LNCaP clone FGC (cell line): ENCODE results near the gene ANXA6.
A peak's percentile ranks its signal among the peaks of the same experiment; 100 is the strongest.

Experiments
- DNase-seq: peaks from one replicate; pipeline ENCODE4 v3.0.0-alpha.2; 2011; ENCODE audit warnings: low read depth
- H3K4me3 ChIP-seq: 2 replicates; pipeline ENCODE4 v1.5.1; 2011; ENCODE audit warnings: mild to moderate bottlenecking, low read depth, low read length, control low read depth
- TF ChIP-seq, protein P1 (sequence below): IDR thresholded peaks from 2 replicates; pipeline ENCODE4 v1.5.1; 2012; ENCODE audit warnings: mild to moderate bottlenecking; ENCODE audit not compliant: control insufficient read depth, insufficient read depth; ENCODE audit errors: extremely low read depth

ANXA6 gene

DNA sequence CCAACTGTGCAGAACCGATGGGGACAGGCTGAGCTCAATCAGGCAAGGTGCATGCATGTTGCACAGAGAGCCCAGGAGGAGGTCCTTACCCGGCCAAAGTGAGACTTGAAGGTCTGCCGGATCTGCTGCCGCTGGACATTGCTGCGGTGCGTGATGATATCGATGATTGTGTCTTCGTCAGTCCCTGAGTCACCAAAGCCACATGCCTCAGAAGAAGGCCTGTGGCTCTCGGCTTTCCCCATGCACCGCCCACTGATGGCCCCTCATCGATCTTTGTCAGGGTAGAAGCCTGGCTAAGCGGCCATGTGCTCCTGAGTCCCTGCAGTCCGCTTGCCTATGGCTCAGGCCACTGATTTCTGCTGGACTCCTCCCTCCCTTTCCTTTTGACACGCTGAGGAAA is 34.8 kb downstream of the ANXA6 start:
- no peak overlapping the region for H3K4me3 ChIP-seq
- TF ChIP-seq, protein P1, sequence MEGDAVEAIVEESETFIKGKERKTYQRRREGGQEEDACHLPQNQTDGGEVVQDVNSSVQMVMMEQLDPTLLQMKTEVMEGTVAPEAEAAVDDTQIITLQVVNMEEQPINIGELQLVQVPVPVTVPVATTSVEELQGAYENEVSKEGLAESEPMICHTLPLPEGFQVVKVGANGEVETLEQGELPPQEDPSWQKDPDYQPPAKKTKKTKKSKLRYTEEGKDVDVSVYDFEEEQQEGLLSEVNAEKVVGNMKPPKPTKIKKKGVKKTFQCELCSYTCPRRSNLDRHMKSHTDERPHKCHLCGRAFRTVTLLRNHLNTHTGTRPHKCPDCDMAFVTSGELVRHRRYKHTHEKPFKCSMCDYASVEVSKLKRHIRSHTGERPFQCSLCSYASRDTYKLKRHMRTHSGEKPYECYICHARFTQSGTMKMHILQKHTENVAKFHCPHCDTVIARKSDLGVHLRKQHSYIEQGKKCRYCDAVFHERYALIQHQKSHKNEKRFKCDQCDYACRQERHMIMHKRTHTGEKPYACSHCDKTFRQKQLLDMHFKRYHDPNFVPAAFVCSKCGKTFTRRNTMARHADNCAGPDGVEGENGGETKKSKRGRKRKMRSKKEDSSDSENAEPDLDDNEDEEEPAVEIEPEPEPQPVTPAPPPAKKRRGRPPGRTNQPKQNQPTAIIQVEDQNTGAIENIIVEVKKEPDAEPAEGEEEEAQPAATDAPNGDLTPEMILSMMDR = no peak
- DNase-seq = no peak

DNA sequence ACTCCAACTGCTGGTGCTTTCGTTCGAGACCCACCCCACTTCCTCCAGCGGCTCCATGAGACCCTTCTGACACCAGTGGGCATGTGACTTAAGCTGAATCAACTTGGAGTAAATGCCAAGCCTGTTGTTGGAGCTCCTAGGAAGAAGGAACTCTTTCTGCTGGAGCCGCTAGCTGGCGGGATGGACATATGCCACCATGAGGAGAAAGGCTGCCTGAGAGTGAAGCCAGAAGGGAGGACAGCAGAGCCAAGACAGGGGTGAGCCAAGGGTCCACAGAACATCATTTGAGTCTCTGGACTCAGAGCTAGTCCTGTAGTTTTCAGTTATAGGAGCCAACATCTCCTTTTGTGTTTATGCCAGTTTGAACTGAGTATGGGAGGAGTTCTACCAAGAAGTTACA is 35.9 kb downstream of the ANXA6 start:
- TF ChIP-seq, protein P1 = no peak
- DNase-seq = no peak

DNA sequence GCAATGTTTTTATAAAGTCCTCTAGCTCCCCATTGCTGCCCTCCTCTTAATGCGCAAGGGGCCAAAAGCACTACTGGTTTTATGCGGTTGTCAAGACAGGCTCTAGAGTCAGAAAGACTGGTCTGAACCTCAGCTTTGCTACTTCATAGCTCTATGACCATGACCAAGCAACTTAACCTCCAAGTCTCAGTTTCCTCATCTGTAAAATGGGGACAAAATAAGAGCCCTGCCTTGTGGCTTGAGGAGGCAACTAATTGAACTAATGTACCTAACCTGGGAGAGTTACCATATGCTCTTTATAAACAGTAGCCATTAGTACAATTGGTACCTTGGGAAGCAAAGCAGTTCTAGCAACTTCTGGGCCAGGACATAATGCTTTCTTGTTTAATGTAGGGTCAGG is 36.5 kb downstream of the ANXA6 start:
- TF ChIP-seq, protein P1 = no peak

More for the DNA sequence above, 35.9 kb downstream of the ANXA6 start:
- no peak overlapping the region for H3K4me3 ChIP-seq

DNA sequence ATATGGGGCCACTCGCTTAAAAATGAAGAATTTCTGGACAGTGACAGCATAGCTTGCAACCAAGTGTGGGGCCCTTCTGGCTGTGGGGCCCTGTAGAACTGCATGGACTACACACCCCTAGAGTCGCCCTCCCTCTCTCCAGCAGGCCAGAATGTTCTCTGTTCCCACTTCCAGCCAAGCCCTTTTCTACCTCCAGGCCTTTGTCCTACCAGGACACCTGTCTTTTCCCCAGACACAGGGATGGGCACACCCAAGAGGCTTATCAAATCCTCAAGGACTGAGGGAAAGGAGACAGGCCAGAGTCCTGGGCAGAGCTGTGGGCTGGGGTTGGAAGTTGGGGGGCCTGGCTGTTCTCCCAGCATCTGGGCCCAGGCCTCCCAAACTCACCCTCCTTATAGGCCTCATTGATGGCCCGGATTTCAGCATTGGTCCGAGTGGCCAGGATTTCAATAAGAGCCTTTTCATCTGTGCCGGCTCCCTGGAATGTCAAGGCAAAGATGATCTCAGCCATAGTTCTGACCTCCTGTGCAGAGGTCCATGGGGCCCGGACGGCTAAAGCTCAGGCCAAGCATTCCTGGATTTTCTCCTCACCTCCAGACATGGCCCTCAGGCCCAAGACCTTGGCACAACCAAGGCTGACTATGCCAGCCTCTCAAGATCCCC is 38.5 kb downstream of the ANXA6 start:
- TF ChIP-seq, protein P1 = no peak
- no peak overlapping the region for H3K4me3 ChIP-seq
- DNase-seq = no peak

More for the DNA sequence above, 36.5 kb downstream of the ANXA6 start:
- no peak overlapping the region for H3K4me3 ChIP-seq
- DNase-seq = no peak

- no peak for DNase-seq
- TF ChIP-seq, protein P1 = peak; percentile 96
- no peak overlapping the region for H3K4me3 ChIP-seq
These were observed 42.2 kb downstream of the ANXA6 start for GRCh38 chr5:151115272-151115905.

GRCh38 chr5:151113651-151114050 is 43.9 kb downstream of the ANXA6 start:
- no peak for DNase-seq
- no peak overlapping the region for H3K4me3 ChIP-seq
- TF ChIP-seq, protein P1 = no peak

GRCh38 chr5:151110992-151111391 is 46.6 kb downstream of the ANXA6 start:
- no peak overlapping the region for H3K4me3 ChIP-seq
- DNase-seq = no peak
- TF ChIP-seq, protein P1 = no peak
